Measurements from ENCODE around the gene HOXD1. TPM values are rescaled to one million over a fixed set of nuclear protein-coding genes. Genes with fewer than 3 reads are reported as not detected.

Gene HOXD1
- total and polyA plus RNA-seq, 2 donors (not counting 3 experiments of a cell fraction or from before 2014, with no cell fraction given) = 6.6 to 10.4 TPM

GRCh38 chr2:176206682-176207081, 18.2 kb downstream of the HOXD1 start:
- Histone ChIP-seq H3K27ac (ENCODE audit: insufficient read depth, low read depth, low read length) (no peak overlapping the region), H3K9me3 (replicated peaks; ENCODE audit: control insufficient read depth, insufficient read depth, low read length) (no peaks in the 10 kb centered on the region), H4K20me1 (replicated peaks; ENCODE audit: control insufficient read depth, extremely low read depth, insufficient read depth, low read length) (no peaks in the 10 kb centered on the region), H3K27me3 (ENCODE audit: control insufficient read depth in 2 of 2, insufficient read depth in 2 of 2, low read length in 2 of 2) (no peaks in the 10 kb centered on the region), H2AFZ (ENCODE audit: low read depth, low read length) (no peak overlapping the region), H3K4me2 (ENCODE audit: insufficient read depth, low read length) (no peak overlapping the region), H3K9ac (replicated peaks; ENCODE audit: extremely low read depth, insufficient read depth, low read length) (no peak overlapping the region), H3K4me1 (ENCODE audit: control insufficient read depth, extremely low read depth, insufficient read depth, low read length) (no peaks in the 10 kb centered on the region), H3K36me3 (ENCODE audit: control insufficient read depth in 2 of 2, extremely low read depth in 1 of 2, insufficient read depth in 2 of 2, low read length in 2 of 2) (no peaks in the 10 kb centered on the region), H3K79me2 (ENCODE audit: control insufficient read depth, insufficient read depth, low read length) (no peaks in the 10 kb centered on the region), H3K9me1 (replicated peaks; ENCODE audit: control insufficient read depth, extremely low read depth, insufficient read depth, low read length) (no peaks in the 10 kb centered on the region), H3K4me3 (replicated peaks in 1 of 3; ENCODE audit: insufficient read depth in 1 of 3, low read depth in 1 of 3, low read length in 3 of 3) (no peak overlapping the region)
- dilution Hi-C loops (cut with MboI; ENCODE audit: extremely low pct_ligation_motif_present, low sequenced_read_pairs) = no loop called here
- TF ChIP-seq MAX (IDR thresholded peaks at IDR 0.05; ENCODE audit: insufficient read depth, insufficient read length) = no peak
- TF ChIP-seq CTCF (IDR thresholded peaks at IDR 0.05; ENCODE audit: extremely low read depth in 1 of 2, insufficient read depth in 1 of 2, low read depth in 1 of 2, low read length in 2 of 2) = no peak
- no peak for TF ChIP-seq MYC (IDR thresholded peaks at IDR 0.05; ENCODE audit: low read depth, low read length)
- no peak for TF ChIP-seq JUN (IDR thresholded peaks at IDR 0.05; ENCODE audit: borderline replicate concordance, insufficient read depth, insufficient read length, low read depth)
- TF ChIP-seq EZH2 (IDR thresholded peaks at IDR 0.05; ENCODE audit: borderline replicate concordance, low read depth, low read length, severe bottlenecking) = no peak
- TF ChIP-seq POLR2AphosphoS5 (IDR thresholded peaks at IDR 0.05; ENCODE audit: insufficient read depth, low read depth, low read length) = no peak
- TF ChIP-seq FOS (IDR thresholded peaks at IDR 0.05; ENCODE audit: borderline replicate concordance, insufficient read depth, low read length) = no peak
- TF ChIP-seq GATA2 (IDR thresholded peaks at IDR 0.05; ENCODE audit: insufficient read depth, insufficient read length, low read depth, low read length) = no peak
- no peak for TF ChIP-seq POLR2A (IDR thresholded peaks at IDR 0.05; ENCODE audit: low read depth, low read length)
- DNase-seq (ENCODE audit: low read depth, low spot score) (no peak), FAIRE-seq (no peak)
- BruUV-seq (replicated peaks) = no TSS peak
- POLR2A ChIA-PET = no interaction called here
- intact Hi-C loops (cut with micrococcal nuclease) = no loop called here
- CTCF ChIA-PET = interaction anchor here (0.5 to 0.7 kb wide), 2 partner anchors 31 to 1984 kb away, joined by 3 read pairs; no protein-coding TSS in a partner anchor

All from endothelial cell of umbilical vein (primary cell).